Measurements from ENCODE around the gene INTS13.
A peak's percentile ranks its signal among the peaks of the same experiment; 100 is the strongest.
"Not testable (repeated sequence)": the region's sequence is repeated elsewhere in the genome, so short reads cannot be mapped to it uniquely, and the experiment has no call there.

INTS13 gene

DNA sequence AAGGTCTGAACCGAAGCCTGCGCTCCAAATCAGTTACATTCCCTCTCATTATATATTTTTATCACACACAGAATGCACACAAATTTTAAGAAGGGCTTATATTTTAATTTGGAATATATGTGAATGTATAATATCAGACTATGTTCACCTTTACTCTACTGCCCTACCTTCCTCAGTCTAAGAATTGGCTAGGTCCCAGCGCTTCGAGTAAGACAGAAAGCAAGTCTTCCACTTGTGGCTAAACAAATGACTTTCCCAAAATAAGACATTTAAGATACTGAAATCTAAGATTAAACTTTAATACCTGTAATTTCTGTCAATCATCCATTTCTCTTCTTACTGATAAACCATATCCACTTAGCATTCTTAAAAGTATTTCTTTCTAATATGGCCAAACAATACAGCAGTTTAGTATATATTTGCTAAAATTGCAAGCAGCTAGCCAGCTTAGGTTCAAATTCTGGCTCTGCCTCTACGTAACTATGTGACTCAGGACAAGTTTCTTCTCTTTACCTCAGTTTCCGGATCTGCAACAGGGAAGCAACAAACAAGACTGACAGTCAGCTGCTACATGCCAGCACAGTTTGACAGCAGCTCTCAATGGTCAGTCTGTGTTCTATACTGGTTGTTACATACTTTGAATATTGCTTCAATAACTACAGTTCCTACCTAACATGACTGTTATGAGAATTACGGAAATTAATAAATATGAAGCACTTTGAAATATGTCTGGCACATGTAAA lies 2.0 kb downstream of the INTS13 start:
- DNase-seq, result no peak

DNA sequence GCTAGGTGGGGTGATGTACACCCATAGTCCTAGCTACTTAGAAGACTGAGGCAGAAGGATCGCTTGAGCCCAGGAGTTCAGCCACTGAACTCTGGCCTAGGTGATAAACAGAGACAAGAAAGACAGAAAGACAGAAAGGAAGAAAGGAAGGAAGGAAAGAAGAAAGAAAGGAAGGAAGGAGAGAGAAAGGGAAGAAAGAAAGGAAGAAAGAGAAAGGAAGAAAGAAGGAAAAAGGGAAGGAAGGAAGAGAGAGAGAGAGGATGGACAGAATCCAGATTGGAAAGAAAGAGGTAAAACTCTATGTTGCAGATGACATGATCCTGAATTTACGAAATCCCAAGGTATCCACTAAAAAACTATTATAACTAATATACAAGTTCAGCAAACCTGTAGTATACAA lies 8.2 kb downstream of the INTS13 start:
- no peak for DNase-seq

DNA sequence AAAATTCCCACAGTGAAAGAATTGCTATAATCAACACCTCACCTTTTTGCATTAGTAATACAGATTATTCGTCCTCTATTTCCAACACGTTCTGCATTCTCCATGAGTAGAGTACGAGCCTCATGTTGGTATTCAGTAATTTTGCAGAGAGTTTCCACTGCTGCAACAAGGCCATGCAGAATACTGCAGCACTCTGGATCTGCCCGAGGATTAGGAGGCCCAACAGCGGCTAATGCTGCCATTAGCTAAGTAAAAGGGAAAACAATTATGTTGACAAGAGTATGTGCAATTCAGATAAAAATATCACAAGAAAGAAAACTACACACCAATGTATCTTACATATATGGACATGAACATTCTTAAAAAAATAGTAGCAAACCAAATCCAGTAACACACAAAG lies 9.1 kb downstream of the INTS13 start:
- DNase-seq, result no peak

DNA sequence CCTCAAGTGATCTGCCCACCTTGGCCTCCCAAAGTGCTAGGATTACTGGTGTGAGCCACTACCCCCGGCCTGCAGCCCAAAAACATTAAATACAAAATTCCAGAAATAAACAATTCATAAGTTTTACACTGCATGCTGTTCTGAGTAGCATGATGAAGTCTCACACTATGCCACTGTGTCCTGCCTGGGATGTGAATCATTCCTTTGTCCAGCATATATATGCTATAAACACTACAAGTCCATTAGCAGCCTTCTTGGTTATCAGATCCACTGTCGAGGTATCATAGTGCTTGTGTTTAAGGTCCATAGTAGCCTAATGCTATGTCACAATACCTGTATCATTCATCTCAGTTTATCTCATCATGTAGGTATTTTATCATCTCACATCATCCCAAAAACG lies 15.9 kb downstream of the INTS13 start:
- no peak for DNase-seq

DNA sequence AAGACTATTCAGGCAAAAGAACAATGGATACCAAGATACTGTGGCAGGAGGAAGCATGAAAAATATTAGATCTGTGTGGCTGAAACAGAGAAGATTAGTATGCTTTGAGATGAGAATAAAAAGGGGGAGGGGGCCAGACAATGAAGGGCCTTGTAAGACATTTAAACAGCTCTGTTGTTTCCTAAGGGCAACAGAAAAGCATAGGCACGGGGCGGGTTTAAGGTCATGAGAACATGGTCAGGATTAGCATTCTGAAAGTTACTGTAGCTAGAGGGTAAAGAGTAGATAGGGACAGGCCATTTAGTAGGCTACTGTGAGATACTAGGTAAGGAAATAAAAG lies 18.6 kb downstream of the INTS13 start:
- DNase-seq, result no peak

DNA sequence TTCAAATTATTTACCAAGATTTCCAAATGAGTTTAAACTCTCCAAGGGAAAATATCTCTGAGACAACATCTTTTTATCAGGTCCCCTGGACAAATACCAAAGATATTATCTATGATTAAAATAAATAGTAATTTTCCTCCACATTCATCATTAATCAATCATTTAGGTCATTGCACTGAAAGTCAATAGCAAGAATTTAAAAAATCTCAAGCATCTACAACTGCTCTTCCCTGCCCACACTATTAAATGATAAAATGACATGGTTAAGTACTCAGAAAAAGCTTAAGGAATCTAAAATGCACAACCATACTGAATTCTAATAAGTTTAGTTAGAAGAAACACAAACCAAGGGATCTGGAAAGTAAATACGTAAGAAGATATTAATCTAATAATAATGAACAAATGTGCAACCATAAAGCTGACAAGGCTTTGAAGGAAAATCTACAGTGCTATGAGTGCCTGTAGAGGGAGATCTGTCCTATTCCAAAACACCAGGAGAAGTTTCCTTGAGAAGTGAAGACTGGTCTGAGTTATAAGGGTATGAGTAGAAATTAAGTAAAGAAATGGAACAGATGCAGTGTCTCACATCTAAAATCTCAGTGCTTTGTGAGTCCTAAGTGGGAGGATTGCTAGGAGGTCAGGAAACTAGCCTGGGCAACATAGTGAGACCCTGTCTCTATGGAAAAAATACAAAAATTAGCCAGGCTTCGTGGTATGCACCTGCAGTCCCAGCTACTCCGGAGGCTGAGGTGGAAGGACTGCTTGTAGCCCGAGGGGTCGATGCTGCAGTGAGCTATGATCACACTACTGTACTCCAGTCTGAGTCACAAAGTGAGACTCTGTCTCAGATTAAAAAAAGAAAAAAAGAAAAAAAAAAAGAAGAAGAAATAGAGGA lies 19.2 kb downstream of the INTS13 start:
- DNase-seq, result no peak

DNA sequence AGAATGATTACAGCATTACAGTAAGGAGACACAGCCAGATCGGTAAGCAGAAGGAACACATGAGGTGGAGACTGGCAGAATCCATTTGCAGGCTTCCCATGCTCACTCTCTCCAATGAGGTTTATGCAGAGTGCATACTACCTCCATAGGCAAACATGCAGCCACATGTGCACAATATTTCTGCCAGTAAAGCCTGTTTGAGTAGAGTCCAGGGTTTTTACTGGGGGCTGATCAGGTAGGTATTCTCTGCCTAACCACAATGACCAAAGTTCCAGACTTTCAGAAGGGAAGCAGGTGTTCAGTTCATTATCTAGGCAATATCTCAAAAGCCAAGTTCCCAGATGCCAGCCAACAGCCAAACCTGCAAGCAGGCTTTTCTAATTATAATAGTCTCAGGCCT lies 31.1 kb downstream of the INTS13 start:
- DNase-seq, result no peak

DNA sequence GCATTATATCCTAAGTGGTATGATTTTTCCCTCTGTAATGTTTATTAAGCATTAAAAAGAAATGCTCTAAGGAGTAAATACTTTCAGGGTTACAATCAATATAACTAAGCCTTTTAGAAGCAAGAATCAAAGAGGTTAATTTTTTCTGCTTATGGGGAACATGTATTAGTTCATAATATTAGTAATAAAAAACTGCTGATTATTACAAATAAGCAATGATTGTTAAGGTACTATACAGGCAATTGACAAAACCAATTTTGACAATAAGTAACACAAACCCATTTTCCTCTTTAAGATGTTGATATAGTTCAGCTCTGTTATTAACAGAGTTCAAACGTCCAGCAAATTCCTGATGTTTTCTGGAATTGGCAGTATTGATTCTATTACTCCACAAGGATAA lies 31.8 kb downstream of the INTS13 start:
- DNase-seq, result no peak

DNA sequence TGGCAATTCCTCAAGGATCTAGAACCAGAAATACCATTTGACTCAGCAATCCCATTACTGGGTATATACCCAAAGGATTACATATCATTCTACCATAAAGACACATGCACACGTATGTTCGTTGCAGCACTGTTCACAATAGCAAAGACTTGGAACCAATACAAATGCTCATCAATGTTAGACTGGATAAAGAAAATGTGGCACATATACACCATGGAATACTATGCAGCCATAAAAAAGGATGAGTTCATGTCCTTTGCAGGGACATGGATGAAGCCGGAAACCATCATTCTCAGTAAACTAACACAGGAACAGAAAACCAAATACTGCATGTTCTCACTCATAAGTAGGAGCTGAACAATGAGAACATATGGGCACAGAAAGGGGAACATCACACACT lies 34.4 kb downstream of the INTS13 start:
- DNase-seq, result not testable (repeated sequence)

DNA sequence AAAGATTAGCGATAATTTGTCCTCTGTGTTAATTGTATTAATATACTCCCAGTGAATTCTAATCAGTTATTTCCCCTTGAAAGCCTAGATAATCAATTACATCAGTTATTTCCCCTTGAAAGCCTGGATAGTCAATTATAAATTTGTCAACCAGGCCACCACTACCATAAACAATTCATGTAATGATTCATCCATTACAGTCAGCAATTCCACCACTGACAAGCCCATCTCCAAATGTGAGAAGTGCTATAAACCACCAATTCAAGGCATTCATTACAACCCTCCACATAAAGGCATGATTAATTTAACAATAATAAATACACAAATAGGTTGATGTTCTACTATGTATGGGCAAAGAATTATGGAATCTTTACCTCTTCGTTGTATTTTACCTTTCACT lies 40.9 kb downstream of the INTS13 start:
- DNase-seq, result no peak

DNA sequence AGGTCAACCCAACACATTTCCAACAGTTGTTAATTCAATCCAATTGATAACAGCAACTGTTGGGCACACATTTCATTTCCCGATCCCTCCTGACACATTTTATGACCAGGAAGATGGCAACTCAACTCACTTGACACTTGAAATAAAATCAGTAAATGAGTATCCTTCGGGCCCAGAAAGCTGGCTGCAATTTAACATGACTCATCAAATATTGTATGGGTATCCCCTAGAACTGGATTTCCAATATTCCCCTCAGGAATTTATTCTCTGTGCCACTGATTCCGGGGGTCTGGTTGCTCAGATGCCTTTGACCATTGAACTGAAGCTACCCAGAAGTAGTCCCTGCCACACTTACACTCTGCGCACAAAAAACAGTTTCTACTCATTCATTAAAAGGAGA lies 42.1 kb downstream of the INTS13 start:
- DNase-seq, result no peak

DNA sequence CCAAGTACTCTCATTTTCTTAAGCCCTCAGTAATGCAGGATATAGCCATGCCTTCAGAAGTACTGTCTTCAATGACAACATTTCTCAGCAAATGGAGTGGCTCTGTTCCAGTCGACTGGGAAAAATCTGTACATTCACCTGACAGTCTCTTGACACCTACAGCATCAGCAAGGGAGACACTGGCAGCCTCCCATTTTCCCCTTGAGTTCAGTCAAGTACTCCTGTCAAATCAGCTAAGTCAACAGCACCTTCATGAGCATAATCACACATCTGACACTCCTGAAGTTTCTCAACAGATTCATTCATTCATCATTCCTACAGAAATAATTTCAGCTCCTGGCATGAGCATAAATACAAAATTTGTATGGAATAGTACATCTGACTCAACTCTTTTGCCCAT lies 46.1 kb downstream of the INTS13 start:
- no peak for DNase-seq

DNA sequence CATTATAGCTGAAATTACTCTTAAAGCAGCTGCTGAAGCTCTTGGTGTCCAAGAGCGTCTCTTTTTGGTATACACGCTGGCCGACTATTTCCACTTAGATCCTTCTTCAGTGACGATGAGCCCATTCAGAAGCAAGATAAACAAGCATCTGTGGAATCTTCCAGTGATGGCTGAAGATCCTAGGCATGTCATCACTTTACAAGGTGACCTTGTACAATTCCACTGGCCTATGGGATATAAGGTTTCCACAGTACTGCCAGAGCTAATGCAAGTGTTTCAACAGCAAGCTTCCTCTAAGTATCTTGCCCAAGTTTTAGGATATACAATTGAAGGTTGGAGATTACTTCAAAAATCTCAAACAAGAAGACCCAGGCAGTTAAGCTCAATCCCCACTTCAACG lies 47.0 kb downstream of the INTS13 start:
- no peak for DNase-seq

DNA sequence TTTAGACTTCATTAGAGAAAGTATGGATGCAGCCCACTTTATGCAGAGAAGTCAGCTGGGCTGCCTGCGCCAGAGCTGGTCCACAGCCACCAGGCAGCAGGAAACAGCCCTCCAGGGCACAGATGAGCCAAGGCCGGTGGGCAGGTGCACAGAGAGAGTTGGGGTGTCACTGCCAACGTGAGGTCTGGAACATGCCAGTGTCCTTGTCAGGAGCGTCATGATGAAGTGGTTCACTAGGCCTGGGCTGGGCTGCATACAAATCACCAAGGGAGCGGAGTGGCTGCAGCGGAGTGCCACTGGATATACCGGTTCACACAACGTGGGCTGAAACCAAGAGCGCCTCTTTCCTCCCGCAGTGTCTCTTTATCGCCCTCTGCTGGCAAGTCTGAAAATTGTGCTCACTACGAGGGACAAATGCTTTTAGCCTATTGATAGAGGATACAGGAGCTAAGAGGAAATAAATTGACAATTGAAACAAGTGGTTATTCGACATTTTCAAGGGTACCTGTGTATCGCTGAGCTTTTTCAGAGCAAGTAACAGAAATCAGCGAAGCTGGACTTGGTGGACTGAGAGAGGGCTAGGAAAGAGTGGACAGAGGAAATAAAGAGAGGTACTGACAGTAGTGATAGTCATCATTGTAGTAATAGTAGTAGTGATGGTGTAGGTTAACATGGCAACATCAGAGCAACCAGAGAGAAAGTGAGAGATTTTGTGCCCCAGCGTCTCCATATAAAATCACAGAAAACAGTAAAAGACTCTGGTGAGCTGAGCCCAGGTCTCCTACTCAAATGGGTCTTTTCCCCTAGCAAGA lies 52.8 kb downstream of the INTS13 start:
- DNase-seq, result peak; percentile 69

DNA sequence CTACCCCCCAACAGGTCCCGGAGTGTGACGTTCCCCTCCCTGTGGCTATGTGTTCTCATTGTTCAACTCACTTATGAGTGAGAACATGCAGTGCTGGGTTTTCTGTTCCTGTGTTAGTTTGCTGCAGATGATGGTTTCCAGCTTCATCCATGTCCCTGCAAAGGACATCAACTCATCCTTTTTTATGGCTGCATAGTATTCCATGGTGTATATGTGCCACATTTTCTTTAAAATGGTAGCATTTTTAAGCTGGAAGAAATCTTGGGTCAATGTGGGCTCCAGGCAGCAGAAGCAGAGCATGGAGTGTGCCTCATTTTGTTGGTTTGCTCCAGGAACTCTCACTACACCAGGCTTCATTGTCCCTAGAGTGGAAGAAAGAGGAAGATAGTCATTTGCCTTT lies 57.2 kb downstream of the INTS13 start:
- no peak for DNase-seq

DNA sequence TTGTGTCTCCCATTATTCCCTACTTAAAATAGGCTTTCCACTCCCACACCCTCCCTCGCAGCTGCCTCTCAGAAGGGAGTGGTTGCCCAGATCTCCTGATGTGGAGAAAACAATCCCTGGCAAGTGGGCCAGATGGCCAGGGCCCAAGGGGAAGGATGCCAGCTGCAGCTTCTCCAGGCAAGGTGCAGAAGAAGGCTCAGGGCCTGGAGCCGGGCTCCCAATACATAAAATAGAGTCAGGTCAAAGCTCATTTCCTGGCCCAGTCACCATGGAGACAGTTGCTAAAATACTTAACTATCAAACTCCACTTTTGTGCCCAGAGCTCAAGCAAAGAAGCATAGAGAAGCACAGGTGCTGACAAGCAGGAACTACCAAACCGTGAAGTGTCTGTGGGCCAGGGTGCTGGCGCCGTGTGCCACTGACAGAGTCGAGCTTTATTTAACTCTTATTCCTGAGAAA lies 59.1 kb downstream of the INTS13 start:
- no peak for DNase-seq

DNA sequence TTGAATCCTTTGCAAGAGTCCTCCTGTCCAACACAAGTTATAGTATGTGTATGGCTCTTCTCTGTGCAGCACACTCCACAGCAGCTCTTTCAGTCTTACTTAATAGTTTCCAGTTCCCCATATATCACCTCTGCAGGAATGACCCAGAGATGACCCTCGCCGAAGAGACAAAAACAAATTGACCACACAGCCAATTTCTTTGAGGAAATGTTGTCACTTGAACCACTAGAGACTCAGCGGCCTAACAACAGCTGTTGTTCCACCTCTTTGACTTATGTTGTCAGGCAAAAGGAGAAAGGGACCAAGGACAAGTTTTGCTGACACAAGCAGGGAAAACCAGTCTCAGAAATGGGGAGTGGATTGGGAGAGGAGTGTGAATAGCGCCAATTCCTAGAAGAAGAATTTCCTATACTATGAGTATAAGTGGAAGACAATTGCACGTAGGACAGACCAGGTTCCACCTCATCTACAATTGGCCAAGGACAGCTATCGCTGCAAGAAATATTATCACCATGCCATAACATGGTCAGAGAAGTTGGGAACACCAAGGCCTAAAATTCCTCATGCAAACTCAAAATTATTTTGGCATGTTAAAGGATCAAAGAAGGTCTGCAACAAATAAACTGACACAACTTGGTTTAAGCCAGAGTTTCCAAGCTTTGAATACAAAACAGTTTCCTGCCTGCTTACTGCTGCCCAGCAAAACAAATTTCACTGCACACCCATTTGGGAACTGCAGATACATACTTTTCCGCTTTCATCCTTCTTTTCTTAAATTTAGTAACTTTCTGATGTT lies 63.1 kb downstream of the INTS13 start:
- no peak for DNase-seq

DNA sequence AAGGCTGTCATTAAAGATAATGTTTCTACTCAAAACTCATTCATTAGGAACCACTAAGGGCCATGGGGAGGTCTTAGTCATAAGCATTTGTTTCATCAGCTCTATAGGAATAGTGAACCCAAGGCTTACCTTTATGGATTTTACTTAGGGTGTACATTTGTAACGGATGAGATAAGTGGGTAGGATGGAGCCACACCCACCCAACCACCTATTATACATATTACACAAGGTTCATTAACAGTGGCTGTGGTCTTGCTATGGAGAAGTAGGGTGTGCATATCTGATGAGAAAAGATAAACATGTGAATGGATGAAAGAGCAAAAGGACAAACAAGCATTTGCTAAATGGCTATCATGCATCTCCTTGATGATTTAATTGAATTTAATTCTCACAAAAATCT lies 65.2 kb downstream of the INTS13 start:
- DNase-seq, result no peak

DNA sequence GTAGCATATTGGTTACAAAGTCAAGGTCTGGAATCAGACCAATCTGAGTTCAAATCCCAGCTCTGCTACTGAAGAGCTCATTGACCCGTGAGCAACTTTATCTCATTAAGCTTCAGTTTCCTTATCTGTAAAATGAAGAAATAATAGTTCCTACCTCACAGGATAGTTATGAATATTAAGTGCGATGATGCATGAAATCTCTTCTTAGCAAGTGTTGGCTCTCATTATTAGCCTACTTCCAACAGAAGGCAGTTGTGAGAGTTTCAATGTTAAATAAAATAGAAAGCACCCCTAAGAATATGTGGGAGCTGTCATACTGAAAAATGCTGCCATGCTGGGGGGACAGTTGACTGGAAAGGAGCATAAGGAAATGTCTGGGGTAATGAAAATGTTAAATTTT lies 65.8 kb downstream of the INTS13 start:
- no peak for DNase-seq

DNA sequence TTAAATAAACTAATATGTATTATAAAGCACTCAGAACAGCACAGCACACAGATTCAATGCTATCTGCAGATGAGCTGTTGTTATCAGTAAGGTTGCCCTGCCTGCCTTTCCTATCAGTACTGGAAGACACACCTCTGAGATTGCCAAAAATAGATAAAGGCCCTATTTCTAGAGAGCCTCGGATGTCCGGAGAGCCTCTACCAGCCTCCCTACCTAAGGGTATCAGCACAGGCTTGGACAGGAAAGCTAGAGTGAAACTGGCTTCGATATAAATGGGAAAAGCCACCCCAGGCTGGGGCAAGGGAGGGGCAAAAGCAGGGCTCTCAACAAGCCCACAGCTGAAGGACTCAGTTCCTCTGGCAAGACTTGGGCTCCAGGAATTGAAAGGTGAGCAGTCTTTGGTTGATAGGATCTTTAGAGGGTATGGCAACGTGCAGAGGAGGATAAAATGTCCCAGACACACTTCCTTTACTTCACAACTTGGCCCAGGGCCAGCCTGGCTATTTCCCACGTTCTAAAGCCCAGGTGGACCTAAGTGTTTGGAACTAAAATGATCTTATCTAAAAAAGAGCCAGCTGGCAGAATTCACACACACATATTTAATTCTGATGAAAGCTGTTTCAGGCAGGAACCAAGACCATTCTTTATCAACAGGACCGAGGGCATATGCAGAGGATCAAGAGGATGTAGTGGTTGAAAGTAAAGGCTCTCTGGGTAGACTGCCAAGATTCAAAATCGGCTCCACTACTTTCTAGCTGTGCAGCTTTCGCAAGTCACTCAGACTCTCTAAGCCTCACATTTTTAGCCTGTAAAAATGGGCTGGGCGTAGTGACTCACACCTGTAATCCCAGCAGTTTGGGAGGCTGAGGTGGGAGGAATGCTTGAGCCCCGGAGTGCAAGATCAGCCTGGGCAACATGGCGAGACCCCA lies 67.0 kb downstream of the INTS13 start:
- DNase-seq, result no peak

DNA sequence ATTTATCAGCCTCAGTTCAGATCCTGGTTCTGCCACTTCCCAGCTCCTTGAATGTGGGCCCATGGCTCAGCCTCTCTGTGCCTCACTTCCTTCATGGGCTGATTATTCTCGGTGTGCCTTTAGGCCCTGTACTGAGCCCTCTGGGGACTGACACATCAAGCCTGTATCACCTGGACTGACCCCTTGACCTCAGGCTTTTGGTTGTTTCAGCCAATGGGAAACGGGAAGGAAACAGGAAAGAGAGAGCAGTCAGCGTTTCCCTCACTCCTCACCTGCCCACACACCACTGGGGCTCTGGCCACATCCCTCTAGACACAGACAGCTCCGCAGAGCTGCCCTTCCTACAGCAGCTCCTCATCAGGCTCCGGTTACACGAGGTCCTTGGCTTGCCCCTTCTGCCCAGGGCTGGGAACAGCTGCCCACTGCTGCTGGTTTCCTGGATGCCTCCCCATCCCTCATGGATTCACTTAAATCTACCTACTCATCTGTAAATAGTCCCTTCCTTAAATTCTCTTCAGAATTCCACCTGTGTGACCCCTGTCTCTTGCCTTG lies 67.8 kb downstream of the INTS13 start:
- DNase-seq, result no peak

All from stimulated activated CD4-positive, alpha-beta T cell treated with anti-CD3 and anti-CD28 coated beads, Interleukin-12 subunit alpha, Interleukin-12 subunit beta, amount 100 ng/mL, for 4 hours (primary cell).